ENCODE results near the gene SUPT20HL2.

The SUPT20HL2 gene

DNA sequence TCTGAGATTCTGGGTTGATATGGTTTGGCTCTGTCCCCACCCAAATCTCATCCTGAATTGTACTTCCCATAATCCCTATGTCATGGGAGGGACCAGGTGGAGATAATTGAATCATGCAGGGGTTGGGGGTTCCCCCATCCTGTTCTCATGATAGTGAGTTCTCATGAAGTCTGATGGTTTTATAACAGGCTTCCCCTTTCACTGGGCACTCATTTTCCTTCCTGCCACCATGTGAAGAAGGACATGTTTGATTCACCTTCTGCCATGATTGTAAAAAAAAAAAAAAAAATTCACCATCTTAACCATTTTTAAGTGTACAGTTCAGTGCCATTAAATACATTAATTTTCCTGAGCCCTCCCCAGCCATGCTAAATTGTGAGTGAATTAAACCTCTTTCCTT is 42.6 kb downstream of the SUPT20HL2 start:
- DNase-seq (ENCODE audit: low spot score), result no peak
- POLR2A ChIA-PET (ENCODE audit: low non-redundant PET), result no interaction called here
- CTCF ChIA-PET, result no interaction called here
- no peak overlapping the region for H3K27ac ChIP-seq
- TF ChIP-seq, protein P1, sequence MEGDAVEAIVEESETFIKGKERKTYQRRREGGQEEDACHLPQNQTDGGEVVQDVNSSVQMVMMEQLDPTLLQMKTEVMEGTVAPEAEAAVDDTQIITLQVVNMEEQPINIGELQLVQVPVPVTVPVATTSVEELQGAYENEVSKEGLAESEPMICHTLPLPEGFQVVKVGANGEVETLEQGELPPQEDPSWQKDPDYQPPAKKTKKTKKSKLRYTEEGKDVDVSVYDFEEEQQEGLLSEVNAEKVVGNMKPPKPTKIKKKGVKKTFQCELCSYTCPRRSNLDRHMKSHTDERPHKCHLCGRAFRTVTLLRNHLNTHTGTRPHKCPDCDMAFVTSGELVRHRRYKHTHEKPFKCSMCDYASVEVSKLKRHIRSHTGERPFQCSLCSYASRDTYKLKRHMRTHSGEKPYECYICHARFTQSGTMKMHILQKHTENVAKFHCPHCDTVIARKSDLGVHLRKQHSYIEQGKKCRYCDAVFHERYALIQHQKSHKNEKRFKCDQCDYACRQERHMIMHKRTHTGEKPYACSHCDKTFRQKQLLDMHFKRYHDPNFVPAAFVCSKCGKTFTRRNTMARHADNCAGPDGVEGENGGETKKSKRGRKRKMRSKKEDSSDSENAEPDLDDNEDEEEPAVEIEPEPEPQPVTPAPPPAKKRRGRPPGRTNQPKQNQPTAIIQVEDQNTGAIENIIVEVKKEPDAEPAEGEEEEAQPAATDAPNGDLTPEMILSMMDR (conservative IDR thresholded peaks at IDR 0.05; ENCODE audit: low read depth), result no peak

DNA sequence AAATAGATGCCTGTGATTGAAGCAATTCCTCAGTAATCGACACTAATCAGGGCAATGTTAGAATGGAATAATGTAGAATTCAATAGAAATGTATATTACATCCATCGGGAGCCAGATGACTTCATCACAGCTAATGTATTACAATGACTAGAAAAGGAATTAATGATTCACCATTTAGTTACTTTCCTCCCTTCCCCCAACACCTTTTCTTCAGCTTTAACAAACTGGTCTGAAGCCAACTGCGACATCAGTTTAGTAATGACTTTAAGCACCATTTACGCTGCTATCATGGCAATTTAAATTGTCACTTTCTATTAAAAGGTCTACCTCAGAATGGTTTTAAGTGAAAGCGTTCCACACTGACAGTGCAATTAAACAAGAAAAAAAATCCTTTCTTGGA is 45.1 kb downstream of the SUPT20HL2 start:
- TF ChIP-seq, protein P1 (conservative IDR thresholded peaks at IDR 0.05; ENCODE audit: low read depth), result no peak
- no peak overlapping the region for H3K27ac ChIP-seq
- ChIA-PET CTCF (no interaction called here), POLR2A (ENCODE audit: low non-redundant PET) (no interaction called here)
- DNase-seq (ENCODE audit: low spot score), result no peak

DNA sequence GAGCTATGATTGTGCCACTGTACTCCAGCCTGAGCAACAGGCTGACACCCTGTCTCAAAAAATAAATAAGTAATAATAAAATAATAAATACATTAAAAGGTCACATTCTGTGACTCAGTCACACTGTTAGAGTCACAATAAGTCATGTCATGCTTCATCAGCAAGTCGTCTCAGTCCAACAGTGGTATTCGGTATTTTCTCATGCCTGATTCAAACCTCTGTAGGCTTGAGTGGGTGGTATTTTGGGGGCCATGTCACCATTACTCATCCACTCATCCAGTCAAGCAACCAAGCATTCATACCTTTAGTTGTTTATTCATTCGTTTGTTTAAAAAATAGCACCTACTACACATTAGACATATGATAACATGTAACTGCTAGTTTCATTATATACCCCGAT is 46.9 kb downstream of the SUPT20HL2 start:
- no peak overlapping the region for H3K27ac ChIP-seq
- POLR2A ChIA-PET (ENCODE audit: low non-redundant PET), result no interaction called here
- CTCF ChIA-PET, result no interaction called here
- no peak for DNase-seq (ENCODE audit: low spot score)
- TF ChIP-seq, protein P1 (conservative IDR thresholded peaks at IDR 0.05; ENCODE audit: low read depth), result no peak

DNA sequence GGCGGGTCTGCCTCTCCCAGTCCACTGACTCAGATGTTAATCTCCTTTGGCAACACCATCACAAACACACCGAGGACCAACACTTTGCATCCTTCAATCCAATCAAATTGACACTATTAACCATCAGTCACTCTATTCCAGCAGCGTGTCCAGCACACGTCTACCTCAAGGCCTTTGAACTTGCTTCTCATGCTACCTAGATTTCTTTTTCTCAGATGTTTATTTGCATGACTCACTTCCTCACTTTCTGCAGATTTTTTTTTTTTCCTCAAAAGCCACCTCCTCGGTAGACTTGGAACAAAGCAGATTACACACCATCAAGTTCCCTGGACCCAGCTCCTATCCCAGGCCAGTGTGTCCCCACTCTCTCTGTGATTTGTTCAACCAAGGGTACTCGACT is 49.5 kb downstream of the SUPT20HL2 start:
- ChIA-PET CTCF (interaction anchor here (0.7 kb wide), 1 partner anchor 132 kb away, joined by 3 read pairs; no protein-coding TSS in a partner anchor), POLR2A (ENCODE audit: low non-redundant PET) (no interaction called here)
- no peak overlapping the region for H3K27ac ChIP-seq
- DNase-seq (ENCODE audit: low spot score), result no peak
- TF ChIP-seq, protein P1 (conservative IDR thresholded peaks at IDR 0.05; ENCODE audit: low read depth), result no peak

DNA sequence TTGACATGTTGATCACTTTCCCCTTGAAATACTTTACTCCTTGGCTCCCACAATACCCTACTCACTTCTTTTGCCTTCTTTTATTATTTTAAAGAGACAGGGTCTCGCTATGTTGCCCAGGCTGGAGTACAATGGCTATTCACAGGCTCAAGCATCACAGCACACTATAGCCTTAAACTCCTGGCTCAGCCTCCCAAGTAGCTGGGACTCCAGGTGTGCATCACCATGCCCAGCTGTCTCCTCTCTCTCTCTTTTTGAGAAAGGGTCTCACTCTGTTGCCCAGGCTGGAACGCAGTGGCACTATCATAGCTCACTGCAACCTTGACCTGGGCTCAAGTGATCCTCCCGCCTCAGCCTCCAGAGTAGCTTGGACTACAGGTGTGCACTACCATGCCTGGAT is 51.6 kb downstream of the SUPT20HL2 start:
- no peak overlapping the region for H3K27ac ChIP-seq
- TF ChIP-seq, protein P1 (conservative IDR thresholded peaks at IDR 0.05; ENCODE audit: low read depth), result no peak
- ChIA-PET CTCF (no interaction called here), POLR2A (ENCODE audit: low non-redundant PET) (no interaction called here)
- no peak for DNase-seq (ENCODE audit: low spot score)
